CD14-positive monocyte (primary cell): ENCODE data around the gene ACTRT2. TPM values are rescaled to one million over a fixed set of nuclear protein-coding genes. Genes with fewer than 3 reads are reported as not detected.
A peak's percentile ranks its signal among the peaks of the same experiment; 100 is the strongest.

Source experiments
- DNase-seq, 3 donors: peaks; one replicate each; pipeline ENCODE4 v3.0.0-alpha.2; 2011 to 2022
- H2AFZ ChIP-seq: 2 replicates; pipeline ENCODE4 v1.6.0; 2012; ENCODE audit warnings: mild to moderate bottlenecking, low read depth, low read length, inconsistent platforms; ENCODE audit not compliant: insufficient read depth, poor library complexity, severe bottlenecking
- H3K27ac ChIP-seq, 2 donors: 1 replicate in 1 of 2; 2 replicates in 1 of 2; pipeline ENCODE4 v1.5.1; 2012 to 2013; ENCODE audit warnings: low read length in 2 of 2, control low read depth in 1 of 2, inconsistent platforms in 1 of 2, low read depth in 1 of 2, mild to moderate bottlenecking in 1 of 2
- H3K27me3 ChIP-seq, 2 donors: one replicate each; pipeline versions ENCODE4 v1.6.0 to v1.6.1; 2011 to 2013; ENCODE audit warnings: low read length in 2 of 2; ENCODE audit not compliant: control insufficient read depth in 2 of 2, insufficient read depth in 2 of 2
- H3K36me3 ChIP-seq, 2 donors: replicated peaks in 1 of 2; 1 replicate in 1 of 2; 2 replicates in 1 of 2; pipeline versions ENCODE4 v1.5.1 to v1.6.1; 2012 to 2013; ENCODE audit warnings: low read length in 2 of 2, control low read depth in 1 of 2, inconsistent platforms in 1 of 2, mild to moderate bottlenecking in 1 of 2; ENCODE audit not compliant: insufficient read depth in 2 of 2, control insufficient read depth in 1 of 2
- H3K4me1 ChIP-seq, 2 donors: 1 replicate in 1 of 2; 2 replicates in 1 of 2; pipeline versions ENCODE4 v1.5.1 to v1.6.1; 2012 to 2013; ENCODE audit warnings: low read length in 2 of 2, control low read depth in 1 of 2, inconsistent platforms in 1 of 2, mild to moderate bottlenecking in 1 of 2, moderate library complexity in 1 of 2; ENCODE audit not compliant: insufficient read depth in 2 of 2, control insufficient read depth in 1 of 2
- H3K4me2 ChIP-seq: replicated peaks from 2 replicates; pipeline ENCODE3; 2012; ENCODE audit warnings: low read length, moderate library complexity, mild to moderate bottlenecking; ENCODE audit not compliant: poor library complexity, severe bottlenecking; ENCODE audit errors: extremely low read depth
- H3K4me3 ChIP-seq, 3 experiments: fragments of 200-600 bp in 1 of 3; sonication (generic) in 1 of 3; replicated peaks in 1 of 3; 1 replicate in 2 of 3; 2 replicates in 1 of 3; pipeline ENCODE4 v1.5.1; 2011 to 2013; ENCODE audit warnings: low read length in 3 of 3, mild to moderate bottlenecking in 3 of 3, control low read depth in 2 of 3, low read depth in 2 of 3, inconsistent platforms in 1 of 3, moderate library complexity in 1 of 3
- H3K79me2 ChIP-seq: 2 replicates; pipeline ENCODE4 v1.6.0; 2012; ENCODE audit warnings: mild to moderate bottlenecking, control low read depth, inconsistent platforms, low read length, moderate library complexity; ENCODE audit not compliant: insufficient read depth
- H3K9ac ChIP-seq: 2 replicates; pipeline ENCODE4 v1.6.0; 2017; ENCODE audit warnings: low read length, mild to moderate bottlenecking; ENCODE audit not compliant: insufficient read depth, poor library complexity, severe bottlenecking
- H3K9me3 ChIP-seq, 2 donors: replicated peaks in 1 of 2; 1 replicate in 1 of 2; 2 replicates in 1 of 2; pipeline versions ENCODE4 v1.5.1 to v1.6.1; 2012 to 2013; ENCODE audit warnings: low read length in 2 of 2, control low read depth in 1 of 2; ENCODE audit not compliant: control insufficient read depth in 1 of 2, insufficient read depth in 1 of 2
- H4K20me1 ChIP-seq: 2 replicates; pipeline ENCODE4 v1.6.0; 2012; ENCODE audit warnings: mild to moderate bottlenecking, low read length, control low read depth, moderate library complexity; ENCODE audit not compliant: insufficient read depth
- H3K27ac Mint-ChIP-seq, 7 donors: one replicate each; pipeline ENCODE4 v1.8.0; 2020; ENCODE audit warnings: mild to moderate bottlenecking in 7 of 7, mixed read lengths in 7 of 7, moderate library complexity in 6 of 7, inconsistent platforms in 2 of 7
- H3K27me3 Mint-ChIP-seq, 3 donors: one replicate each; pipeline ENCODE4 v1.8.0; 2021 to 2022; ENCODE audit warnings: low read depth in 3 of 3, mild to moderate bottlenecking in 3 of 3, mixed read lengths in 3 of 3, moderate library complexity in 3 of 3, inconsistent platforms in 1 of 3
- H3K36me3 Mint-ChIP-seq, 2 donors: one replicate each; pipeline ENCODE4 v1.8.0; 2020; ENCODE audit warnings: mixed read lengths in 2 of 2, inconsistent platforms in 1 of 2, mild to moderate bottlenecking in 1 of 2
- H3K4me1 Mint-ChIP-seq: one replicate; pipeline ENCODE4 v1.8.0; 2020; ENCODE audit warnings: mild to moderate bottlenecking, mixed read lengths
- H3K4me3 Mint-ChIP-seq, 2 donors: one replicate each; pipeline ENCODE4 v1.8.0; 2020; ENCODE audit warnings: mild to moderate bottlenecking in 2 of 2, mixed read lengths in 2 of 2, moderate library complexity in 1 of 2
- H3K9me3 Mint-ChIP-seq, 7 donors: one replicate each; pipeline ENCODE4 v1.8.0; 2020 to 2022; ENCODE audit warnings: mixed read lengths in 7 of 7, mild to moderate bottlenecking in 6 of 7, moderate library complexity in 6 of 7, inconsistent platforms in 2 of 7
- WGBS: methylation state at CpG from one replicate; pipeline ENCODE4 v1.1.5; 2013; ENCODE audit warnings: missing lambda C conversion rate; ENCODE audit not compliant: insufficient coverage; 5-methylcytosine and 5-hydroxymethylcytosine counted together
- intact Hi-C, 2 donors: fragments of 100-400 bp; cut with micrococcal nuclease; formaldehyde crosslinking; loops; one replicate each; pipeline versions ENCODE4 v1.15.0 to v1.15.1; 2023
- polyA plus RNA-seq, 3 donors: library from polyadenylated mRNA; depleted of rRNA in 1 of 3; unstranded in 2 of 3; stranded (reverse) in 1 of 3; fragments of 300-500 nt in 2 of 3; fragments of >200 nt in 1 of 3; fragmentation: Illumina TruSeq in 2 of 3; gene quantifications; 1 replicate in 2 of 3; 2 replicates in 1 of 3; pipeline ENCODE4 v1.2.3, GENCODE V29; 2012 to 2021
- TF ChIP-seq, protein P1 (sequence below): fragments of 200-600 bp; IDR thresholded peaks from one replicate; pipeline ENCODE4 v1.8.0; 2022; ENCODE audit warnings: antibody characterized with exemption, mild to moderate bottlenecking

The ACTRT2 gene
- polyA plus RNA-seq, 3 donors, result not detected

DNA sequence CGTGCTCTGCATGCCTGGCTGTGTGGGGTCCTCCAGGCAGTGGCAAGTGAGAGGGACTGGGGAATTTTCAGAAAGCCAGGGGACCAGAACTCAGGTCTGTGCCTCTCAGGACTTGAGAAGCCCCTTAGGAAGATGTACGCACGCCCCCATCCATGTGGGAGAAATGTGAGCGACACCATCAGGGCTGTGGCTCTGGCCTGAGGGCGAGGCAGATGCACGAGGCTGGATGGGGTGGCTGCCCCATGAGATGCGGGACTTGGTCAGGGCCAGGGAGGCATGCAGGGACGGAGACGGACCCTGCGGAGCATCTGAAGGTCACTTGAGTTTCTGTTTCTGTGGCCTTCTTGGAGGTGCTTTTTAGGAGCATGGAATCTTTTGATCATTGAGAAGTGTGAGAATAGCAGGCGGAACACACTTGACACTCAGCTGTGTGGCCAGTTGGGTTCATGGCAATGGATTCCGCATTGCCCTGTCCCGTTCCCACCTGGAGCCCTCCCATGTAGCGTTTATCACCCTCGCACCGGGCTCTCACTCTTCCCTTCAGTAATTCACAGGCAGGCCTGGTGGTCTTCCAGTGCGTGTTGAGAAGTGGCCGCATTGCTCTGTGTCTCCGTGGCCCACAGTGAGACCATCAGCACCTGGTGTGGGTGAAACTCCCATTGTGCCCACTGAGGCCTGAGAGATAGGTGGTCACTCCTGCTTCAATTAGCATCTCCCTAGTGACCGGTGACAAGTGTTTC, 30.7 kb upstream of the ACTRT2 start:
- DNase-seq, result no peak
- no peaks in the 10 kb centered on the region for H3K4me1 Mint-ChIP-seq
- Histone ChIP-seq H3K36me3 (no peaks in the 10 kb centered on the region), H3K79me2 (no peaks in the 10 kb centered on the region), H3K4me3 (no peak overlapping the region), H4K20me1 (no peaks in the 10 kb centered on the region), H3K27ac (no peak overlapping the region), H3K27me3 (no peaks in the 10 kb centered on the region), H3K4me1 (no peaks in the 10 kb centered on the region), H3K4me2 (no peak overlapping the region), H3K9ac (no peak overlapping the region), H2AFZ (no peak overlapping the region), H3K9me3 (peaks cover 15 to 21% of the 10 kb centered on the region in 2 donors)
- H3K9me3 Mint-ChIP-seq, result peaks cover 3 to 23% (median 12%) of the 10 kb centered on the region in 7 donors
- peaks cover 0 to 5% (median 1%) of the 10 kb centered on the region in 3 donors for H3K27me3 Mint-ChIP-seq
- no peak overlapping the region for H3K4me3 Mint-ChIP-seq
- H3K36me3 Mint-ChIP-seq, result no peaks in the 10 kb centered on the region
- TF ChIP-seq, protein P1, sequence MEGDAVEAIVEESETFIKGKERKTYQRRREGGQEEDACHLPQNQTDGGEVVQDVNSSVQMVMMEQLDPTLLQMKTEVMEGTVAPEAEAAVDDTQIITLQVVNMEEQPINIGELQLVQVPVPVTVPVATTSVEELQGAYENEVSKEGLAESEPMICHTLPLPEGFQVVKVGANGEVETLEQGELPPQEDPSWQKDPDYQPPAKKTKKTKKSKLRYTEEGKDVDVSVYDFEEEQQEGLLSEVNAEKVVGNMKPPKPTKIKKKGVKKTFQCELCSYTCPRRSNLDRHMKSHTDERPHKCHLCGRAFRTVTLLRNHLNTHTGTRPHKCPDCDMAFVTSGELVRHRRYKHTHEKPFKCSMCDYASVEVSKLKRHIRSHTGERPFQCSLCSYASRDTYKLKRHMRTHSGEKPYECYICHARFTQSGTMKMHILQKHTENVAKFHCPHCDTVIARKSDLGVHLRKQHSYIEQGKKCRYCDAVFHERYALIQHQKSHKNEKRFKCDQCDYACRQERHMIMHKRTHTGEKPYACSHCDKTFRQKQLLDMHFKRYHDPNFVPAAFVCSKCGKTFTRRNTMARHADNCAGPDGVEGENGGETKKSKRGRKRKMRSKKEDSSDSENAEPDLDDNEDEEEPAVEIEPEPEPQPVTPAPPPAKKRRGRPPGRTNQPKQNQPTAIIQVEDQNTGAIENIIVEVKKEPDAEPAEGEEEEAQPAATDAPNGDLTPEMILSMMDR, result no peak
- peak overlapping the region in 1 of 7 donors; percentile 37 for H3K27ac Mint-ChIP-seq
- intact Hi-C loops, result no loop called here
- WGBS, result 94% methylated on average over 20 of the region's 20 CpGs

DNA sequence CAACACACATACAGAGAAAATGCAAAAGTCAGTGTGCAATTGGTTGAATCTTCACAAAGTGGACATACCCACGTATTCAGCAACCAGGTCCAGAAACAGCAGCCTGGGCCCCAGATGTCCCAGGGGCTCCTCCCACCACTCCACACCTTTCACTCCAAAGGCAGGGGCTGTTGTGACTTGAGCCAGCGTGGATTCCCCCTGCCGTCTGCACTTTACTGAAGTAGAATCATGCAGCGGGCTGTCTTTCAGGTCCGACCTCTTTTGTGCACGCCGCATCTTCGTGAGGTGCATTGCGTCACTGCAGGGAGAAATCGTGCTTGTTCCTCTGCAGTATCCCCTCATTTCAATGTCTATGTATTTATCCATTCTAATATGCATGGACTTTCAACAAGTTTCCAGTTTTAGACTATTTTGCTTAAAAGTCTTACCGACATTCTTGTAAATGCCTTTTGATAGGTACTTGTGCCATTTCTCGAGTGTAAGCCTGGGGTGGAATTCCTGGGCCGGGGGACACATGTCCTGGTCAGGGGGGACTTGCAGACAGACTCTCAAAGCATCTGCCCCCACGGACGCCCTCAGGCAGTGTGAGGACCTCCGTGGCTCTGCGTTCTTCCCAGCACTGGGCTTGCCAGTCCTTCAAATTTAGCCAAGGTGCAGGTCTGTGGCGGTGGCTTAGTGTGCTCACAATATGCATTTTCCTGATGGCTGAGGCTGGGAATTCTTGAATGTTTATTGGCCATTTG, 29.3 kb upstream of the ACTRT2 start:
- no peak overlapping the region for H3K27ac ChIP-seq
- intact Hi-C loops, result no loop called here
- 88% methylated on average over 16 of the region's 18 CpGs for WGBS
- H3K9ac ChIP-seq, result no peak overlapping the region
- no peaks in the 10 kb centered on the region for H3K27me3 ChIP-seq
- no peak overlapping the region for H3K27ac Mint-ChIP-seq
- no peak overlapping the region for H3K4me3 Mint-ChIP-seq
- no peak for DNase-seq
- no peak overlapping the region for H3K4me3 ChIP-seq
- TF ChIP-seq, protein P1, result no peak
- H3K9me3 Mint-ChIP-seq, result peaks cover 3 to 30% (median 17%) of the 10 kb centered on the region in 7 donors
- no peaks in the 10 kb centered on the region for H3K36me3 Mint-ChIP-seq
- no peaks in the 10 kb centered on the region for H3K4me1 ChIP-seq
- no peak overlapping the region for H3K4me2 ChIP-seq
- no peak overlapping the region for H2AFZ ChIP-seq
- H3K4me1 Mint-ChIP-seq, result no peaks in the 10 kb centered on the region
- H3K36me3 ChIP-seq, result no peaks in the 10 kb centered on the region
- H4K20me1 ChIP-seq, result no peaks in the 10 kb centered on the region
- H3K27me3 Mint-ChIP-seq, result peaks cover 0 to 3% (median 0%) of the 10 kb centered on the region in 3 donors
- H3K79me2 ChIP-seq, result no peaks in the 10 kb centered on the region
- peaks cover 15 to 21% of the 10 kb centered on the region in 2 donors for H3K9me3 ChIP-seq
